Lung (tissue), 12 donors: ENCODE data around the gene TSPAN5. TPM values are rescaled to one million over a fixed set of nuclear protein-coding genes. Genes with fewer than 3 reads are reported as not detected.

Experiments used
- ATAC-seq: fragments of 200-7000 bp; cut with Tn5 transposase; one replicate; pipeline ENCODE4 v1.9.1; 2020; ENCODE audit warnings: moderate number of reproducible peaks; ENCODE audit not compliant: insufficient read depth, low FRiP score
- DNase-seq, 3 donors: peaks; one replicate each; pipeline ENCODE4 v3.0.0-alpha.2; 2013 to 2017
- H3K27ac ChIP-seq, 2 donors: one replicate each; pipeline ENCODE4 v1.5.1; 2013; ENCODE audit warnings: mild to moderate bottlenecking in 2 of 2, moderate library complexity in 2 of 2, control low read depth in 1 of 2, inconsistent platforms in 1 of 2, low read depth in 1 of 2, low read length in 1 of 2
- H3K27me3 ChIP-seq, 3 donors: one replicate each; pipeline ENCODE4 v1.5.1; 2013; ENCODE audit warnings: low read length in 2 of 3; ENCODE audit not compliant: control insufficient read depth in 3 of 3, insufficient read depth in 3 of 3
- H3K36me3 ChIP-seq, 4 donors: one replicate each; pipeline ENCODE4 v1.5.1; 2013; ENCODE audit warnings: low read length in 4 of 4, mild to moderate bottlenecking in 1 of 4, moderate library complexity in 1 of 4; ENCODE audit not compliant: control insufficient read depth in 4 of 4, insufficient read depth in 4 of 4
- H3K4me1 ChIP-seq, 5 donors: one replicate each; pipeline ENCODE4 v1.5.1; 2013; ENCODE audit warnings: low read length in 5 of 5, mild to moderate bottlenecking in 2 of 5, moderate library complexity in 1 of 5; ENCODE audit not compliant: control insufficient read depth in 5 of 5, insufficient read depth in 5 of 5
- H3K4me3 ChIP-seq: one replicate; pipeline ENCODE4 v1.5.1; 2013; ENCODE audit warnings: mild to moderate bottlenecking, control low read depth, moderate library complexity
- H3K9ac ChIP-seq, 2 donors: one replicate each; pipeline ENCODE4 v1.5.1; 2013; ENCODE audit warnings: low read length in 2 of 2, control low read depth in 1 of 2; ENCODE audit not compliant: insufficient read depth in 1 of 2
- H3K9me3 ChIP-seq, 4 donors: one replicate each; pipeline ENCODE4 v1.5.1; 2013; ENCODE audit warnings: low read length in 3 of 4, mild to moderate bottlenecking in 1 of 4, moderate library complexity in 1 of 4; ENCODE audit not compliant: control insufficient read depth in 4 of 4, insufficient read depth in 3 of 4
- CTCF ChIP-seq: IDR thresholded peaks from 2 replicates; pipeline ENCODE4 v1.5.1; 2012; ENCODE audit warnings: mild to moderate bottlenecking; ENCODE audit errors: control extremely low read depth, extremely low read depth
- WGBS, 2 donors: extraction: QIAGEN DNeasy Blood & Tissue Kit; methylation state at CpG; one replicate each; pipeline ENCODE4 v1.1.7; 2013; 5-methylcytosine and 5-hydroxymethylcytosine counted together
- polyA plus RNA-seq, 2 donors: library from polyadenylated mRNA; stranded (reverse); fragments of 200-250 nt; gene quantifications; one replicate each; pipeline ENCODE4 v1.2.1, GENCODE V29; 2013
- total RNA-seq, 2 donors: library from RNA; depleted of rRNA in 1 of 2; stranded (reverse); fragments of >200 nt in 1 of 2; gene quantifications; one replicate each; pipeline ENCODE4 v1.2.1, GENCODE V29; 2014 to 2021
- donor health status: control.
- donor health status: control.
- donor health status: Bipolar disorder and iron deficiency.
- donor health status: healthy.
- donor health status: DM: yes; HTN: yes; CAD: no.

Gene TSPAN5
- total and polyA plus RNA-seq, 4 donors, result 1.8 to 24.5 (median 6.3) TPM

- ATAC-seq (no peak), DNase-seq (no peak)
- H3K36me3 ChIP-seq, result no peaks in the 10 kb centered on the region
- no peak overlapping the region for H3K4me3 ChIP-seq
- no peaks in the 10 kb centered on the region for H3K9me3 ChIP-seq
- H3K27me3 ChIP-seq, result no peaks in the 10 kb centered on the region
- no peak overlapping the region for H3K9ac ChIP-seq
- no peak overlapping the region for H3K27ac ChIP-seq
- TF ChIP-seq CTCF, result no peak
- WGBS, 2 donors, result 52 to 70% methylated on average over 2 of the region's 2 CpGs
- peaks cover 0 to 3% (median 0%) of the 10 kb centered on the region in 5 donors for H3K4me1 ChIP-seq
Measured at GRCh38 chr4:98682719-98683118, 24.3 kb upstream of the TSPAN5 start.

GRCh38 chr4:98680806-98681205, 22.4 kb upstream of the TSPAN5 start:
- H3K4me3 ChIP-seq, result no peak overlapping the region
- no peaks in the 10 kb centered on the region for H3K9me3 ChIP-seq
- ATAC-seq (no peak), DNase-seq (no peak)
- no peaks in the 10 kb centered on the region for H3K36me3 ChIP-seq
- peaks cover 0 to 3% (median 0%) of the 10 kb centered on the region in 5 donors for H3K4me1 ChIP-seq
- no peak for TF ChIP-seq CTCF
- no peak overlapping the region for H3K9ac ChIP-seq
- H3K27me3 ChIP-seq, result no peaks in the 10 kb centered on the region
- H3K27ac ChIP-seq, result no peak overlapping the region

GRCh38 chr4:98679738-98680137, 21.3 kb upstream of the TSPAN5 start:
- Histone ChIP-seq H3K9ac (no peak overlapping the region), H3K36me3 (no peaks in the 10 kb centered on the region), H3K4me3 (no peak overlapping the region), H3K9me3 (no peaks in the 10 kb centered on the region), H3K27ac (no peak overlapping the region), H3K4me1 (peaks cover 0 to 3% (median 0%) of the 10 kb centered on the region in 5 donors), H3K27me3 (no peaks in the 10 kb centered on the region)
- no peak for TF ChIP-seq CTCF
- DNase-seq (no peak), ATAC-seq (no peak)
- 71% methylated on average over 4 of the region's 4 CpGs for WGBS, 2 donors

- Histone ChIP-seq H3K4me1 (no peaks in the 10 kb centered on the region), H3K36me3 (no peaks in the 10 kb centered on the region), H3K9me3 (no peaks in the 10 kb centered on the region), H3K9ac (no peak overlapping the region), H3K27me3 (no peaks in the 10 kb centered on the region), H3K4me3 (no peak overlapping the region), H3K27ac (no peak overlapping the region)
- WGBS, 2 donors, result 95 to 97% methylated on average over 3 of the region's 3 CpGs
- no peak for TF ChIP-seq CTCF
- ATAC-seq (no peak), DNase-seq (no peak)
Measured at GRCh38 chr4:98677799-98678198, 19.4 kb upstream of the TSPAN5 start.
